Right atrium auricular region (tissue), 2 donors: ENCODE results near the gene ZNF778. TPM values are rescaled to one million over a fixed set of nuclear protein-coding genes. Genes with fewer than 3 reads are reported as not detected.
A peak's percentile ranks its signal among the peaks of the same experiment; 100 is the strongest.
"Not testable (repeated sequence)": the region's sequence is repeated elsewhere in the genome, so short reads cannot be mapped to it uniquely, and the experiment has no call there.

Experiments used
- DNase-seq: peaks from one replicate; pipeline ENCODE4 v3.0.0-alpha.2; 2019; ENCODE audit warnings: low spot score
- H3K27ac ChIP-seq, 2 donors: fragments of 200-600 bp; sonication (generic); 1 replicate in 1 of 2; 2 replicates in 1 of 2; pipeline ENCODE4 v1.5.1; 2016 to 2019
- H3K27me3 ChIP-seq, 2 donors: fragments of 200-600 bp; sonication (generic); one replicate each; pipeline versions ENCODE4 v1.5.1 to v1.6.0; 2017 to 2019
- H3K36me3 ChIP-seq: fragments of 200-600 bp; sonication (generic); one replicate; pipeline ENCODE4 v1.5.1; 2016
- H3K4me1 ChIP-seq, 2 donors: fragments of 200-600 bp; sonication (generic); one replicate each; pipeline versions ENCODE4 v1.5.1 to v1.6.0; 2017 to 2019
- H3K4me3 ChIP-seq, 2 donors: fragments of 200-600 bp; sonication (generic); 1 replicate in 1 of 2; 2 replicates in 1 of 2; pipeline ENCODE4 v1.5.1; 2017 to 2019; ENCODE audit warnings: mild to moderate bottlenecking in 1 of 2, moderate library complexity in 1 of 2
- H3K9me3 ChIP-seq, 2 donors: fragments of 200-600 bp; sonication (generic); one replicate each; pipeline ENCODE4 v1.5.1; 2019
- total RNA-seq, 2 donors: library from RNA; depleted of rRNA; stranded (reverse); fragments of >200 nt; gene quantifications; one replicate each; pipeline ENCODE4 v1.1.0, GENCODE V29; 2016
- TF ChIP-seq, protein P1 (sequence below), 2 donors: fragments of 200-600 bp; sonication (generic); IDR thresholded peaks; one replicate each; pipeline ENCODE4 v1.5.1; 2019; ENCODE audit warnings: antibody characterized with exemption in 2 of 2

ZNF778 gene
- total RNA-seq, 2 donors from 2014 or later: 5.7 to 8.0 TPM

- Histone ChIP-seq H3K4me3 (no peak overlapping the region), H3K9me3 (no peaks in the 10 kb centered on the region), H3K36me3 (no peaks in the 10 kb centered on the region), H3K27ac (no peak overlapping the region), H3K27me3 (no peaks in the 10 kb centered on the region), H3K4me1 (peaks cover 0 to 12% of the 10 kb centered on the region in 2 donors)
- no peak for DNase-seq
- TF ChIP-seq, protein P1, sequence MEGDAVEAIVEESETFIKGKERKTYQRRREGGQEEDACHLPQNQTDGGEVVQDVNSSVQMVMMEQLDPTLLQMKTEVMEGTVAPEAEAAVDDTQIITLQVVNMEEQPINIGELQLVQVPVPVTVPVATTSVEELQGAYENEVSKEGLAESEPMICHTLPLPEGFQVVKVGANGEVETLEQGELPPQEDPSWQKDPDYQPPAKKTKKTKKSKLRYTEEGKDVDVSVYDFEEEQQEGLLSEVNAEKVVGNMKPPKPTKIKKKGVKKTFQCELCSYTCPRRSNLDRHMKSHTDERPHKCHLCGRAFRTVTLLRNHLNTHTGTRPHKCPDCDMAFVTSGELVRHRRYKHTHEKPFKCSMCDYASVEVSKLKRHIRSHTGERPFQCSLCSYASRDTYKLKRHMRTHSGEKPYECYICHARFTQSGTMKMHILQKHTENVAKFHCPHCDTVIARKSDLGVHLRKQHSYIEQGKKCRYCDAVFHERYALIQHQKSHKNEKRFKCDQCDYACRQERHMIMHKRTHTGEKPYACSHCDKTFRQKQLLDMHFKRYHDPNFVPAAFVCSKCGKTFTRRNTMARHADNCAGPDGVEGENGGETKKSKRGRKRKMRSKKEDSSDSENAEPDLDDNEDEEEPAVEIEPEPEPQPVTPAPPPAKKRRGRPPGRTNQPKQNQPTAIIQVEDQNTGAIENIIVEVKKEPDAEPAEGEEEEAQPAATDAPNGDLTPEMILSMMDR (IDR thresholded peaks at IDR 0.05): no peak
Measured at GRCh38 chr16:89253548-89254287, 36.2 kb downstream of the ZNF778 start.

DNA sequence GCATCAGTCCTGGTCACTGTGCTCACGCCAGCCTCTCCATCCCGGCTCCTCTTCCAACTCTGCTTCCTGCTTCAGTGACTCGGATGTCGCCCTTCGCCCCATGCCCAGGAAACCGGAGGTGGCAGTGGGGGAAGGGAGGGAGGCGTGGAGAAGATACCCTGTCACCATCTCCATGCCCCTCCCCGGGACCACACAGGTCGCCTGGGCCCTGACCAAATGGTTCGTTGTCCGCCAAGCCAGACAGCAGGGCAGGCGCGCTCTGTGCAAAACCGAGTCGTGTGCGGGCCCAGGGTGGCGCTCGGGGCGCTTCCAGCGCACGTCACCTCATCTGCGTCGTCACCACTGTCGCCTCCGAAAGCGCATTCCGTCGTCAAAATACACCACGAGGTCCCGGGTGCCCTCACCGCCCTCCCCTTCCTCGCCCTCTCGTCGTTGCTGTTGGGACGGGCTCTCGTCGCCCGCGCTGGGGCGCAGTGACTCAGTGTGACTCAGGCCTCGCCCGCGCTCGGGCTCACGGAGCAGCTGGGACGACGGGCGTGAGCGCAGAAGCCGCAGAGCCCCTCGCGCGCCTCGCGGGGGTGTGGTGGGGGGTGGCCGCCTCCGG, 39.2 kb downstream of the ZNF778 start:
- peak; percentile 70 for DNase-seq
- Histone ChIP-seq H3K27me3 (no peaks in the 10 kb centered on the region), H3K4me3 (peak overlapping the region; percentile 38 to 48), H3K27ac (no peak overlapping the region), H3K36me3 (no peaks in the 10 kb centered on the region), H3K9me3 (no peaks in the 10 kb centered on the region), H3K4me1 (peaks cover 0 to 12% of the 10 kb centered on the region in 2 donors)
- TF ChIP-seq, protein P1 (IDR thresholded peaks at IDR 0.05): no peak

DNA sequence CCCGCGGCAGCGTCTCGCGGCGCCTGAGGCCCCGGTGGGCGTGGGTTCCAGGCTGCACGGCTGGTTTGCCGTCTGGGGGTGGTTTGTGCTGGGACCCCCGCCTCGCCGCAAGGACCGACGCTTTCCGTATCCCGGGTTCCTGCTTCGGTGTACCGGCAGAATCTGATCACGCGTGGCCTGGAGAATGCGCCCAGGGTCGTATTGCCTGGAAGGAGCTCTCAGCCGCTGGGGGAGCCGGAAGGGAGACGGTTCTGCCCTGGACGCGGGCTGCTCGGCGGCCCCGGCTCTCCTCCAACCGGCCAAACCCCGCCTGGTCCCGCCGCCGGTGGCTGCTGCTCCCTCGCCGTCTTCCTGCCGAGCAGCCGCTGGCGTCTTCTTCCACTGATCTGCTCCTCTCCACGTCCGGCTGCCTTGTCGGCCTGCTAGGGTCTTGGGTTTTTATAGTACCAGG, 39.8 kb downstream of the ZNF778 start:
- H3K36me3 ChIP-seq: no peaks in the 10 kb centered on the region
- DNase-seq: no peak
- H3K4me1 ChIP-seq: peaks cover 0 to 12% of the 10 kb centered on the region in 2 donors
- no peaks in the 10 kb centered on the region for H3K9me3 ChIP-seq
- no peaks in the 10 kb centered on the region for H3K27me3 ChIP-seq
- TF ChIP-seq, protein P1 (IDR thresholded peaks at IDR 0.05): no peak
- H3K27ac ChIP-seq: no peak overlapping the region
- H3K4me3 ChIP-seq: peak overlapping the region; percentile 38 to 48

DNA sequence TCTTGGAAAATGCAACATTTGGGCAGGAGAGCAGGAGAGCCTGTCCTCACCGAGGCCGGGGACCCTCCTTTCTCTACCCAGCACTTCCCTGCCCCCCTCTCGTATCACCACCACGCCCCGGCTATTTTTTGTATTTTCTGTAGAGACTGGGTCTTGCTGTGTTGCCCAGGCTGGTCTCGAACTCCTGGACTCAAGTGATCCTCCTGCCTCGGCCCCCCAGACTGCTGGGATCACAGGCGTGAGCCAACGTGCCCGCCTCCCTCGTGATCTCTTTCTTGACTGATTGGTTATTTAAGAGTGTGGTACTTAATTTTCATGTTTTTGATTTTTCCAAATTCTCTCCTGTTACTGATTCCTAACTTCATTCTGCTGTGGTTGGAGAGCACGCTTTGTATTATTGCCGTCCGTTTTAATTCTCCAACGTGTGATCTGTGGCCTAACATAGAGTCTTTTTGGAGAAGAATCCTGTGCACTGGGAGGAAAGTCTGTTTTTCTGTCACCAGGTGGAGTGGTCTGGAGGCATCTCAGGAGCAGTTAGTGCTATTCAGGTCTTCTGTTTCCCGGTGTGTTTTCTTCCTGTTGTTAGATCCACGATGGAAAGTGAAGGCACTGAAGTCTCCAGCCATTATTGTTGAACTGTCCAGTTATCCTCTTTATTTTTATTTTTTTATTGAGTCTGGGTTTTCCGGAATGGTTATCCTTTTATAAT, 40.4 kb downstream of the ZNF778 start:
- Histone ChIP-seq H3K4me1 (peaks cover 0 to 12% of the 10 kb centered on the region in 2 donors), H3K27ac (no peak overlapping the region), H3K27me3 (no peaks in the 10 kb centered on the region), H3K4me3 (peak overlapping the region in 1 of 2 donors; percentile 48), H3K9me3 (peaks cover 0 to 3% of the 10 kb centered on the region in 2 donors), H3K36me3 (no peaks in the 10 kb centered on the region)
- TF ChIP-seq, protein P1 (IDR thresholded peaks at IDR 0.05): no peak
- no peak for DNase-seq

- H3K4me3 ChIP-seq, H3K9me3 ChIP-seq, H3K27ac ChIP-seq, H3K27me3 ChIP-seq, DNase-seq, H3K36me3 ChIP-seq: not testable (repeated sequence)
- peaks cover 0 to 12% of the 10 kb centered on the region in 2 donors for H3K4me1 ChIP-seq
Measured at GRCh38 chr16:89259901-89260300, 42.4 kb downstream of the ZNF778 start.
